GM12874 (cell line): Measurements from ENCODE around the gene NRTN.

Experiments used
- TF ChIP-seq, protein P1 (sequence below): IDR thresholded peaks from 2 replicates; pipeline ENCODE4 v1.5.1; 2011; ENCODE audit warnings: low read depth, mild to moderate bottlenecking, control low read depth, low read length, moderate library complexity; ENCODE audit not compliant: insufficient read depth

NRTN gene

DNA sequence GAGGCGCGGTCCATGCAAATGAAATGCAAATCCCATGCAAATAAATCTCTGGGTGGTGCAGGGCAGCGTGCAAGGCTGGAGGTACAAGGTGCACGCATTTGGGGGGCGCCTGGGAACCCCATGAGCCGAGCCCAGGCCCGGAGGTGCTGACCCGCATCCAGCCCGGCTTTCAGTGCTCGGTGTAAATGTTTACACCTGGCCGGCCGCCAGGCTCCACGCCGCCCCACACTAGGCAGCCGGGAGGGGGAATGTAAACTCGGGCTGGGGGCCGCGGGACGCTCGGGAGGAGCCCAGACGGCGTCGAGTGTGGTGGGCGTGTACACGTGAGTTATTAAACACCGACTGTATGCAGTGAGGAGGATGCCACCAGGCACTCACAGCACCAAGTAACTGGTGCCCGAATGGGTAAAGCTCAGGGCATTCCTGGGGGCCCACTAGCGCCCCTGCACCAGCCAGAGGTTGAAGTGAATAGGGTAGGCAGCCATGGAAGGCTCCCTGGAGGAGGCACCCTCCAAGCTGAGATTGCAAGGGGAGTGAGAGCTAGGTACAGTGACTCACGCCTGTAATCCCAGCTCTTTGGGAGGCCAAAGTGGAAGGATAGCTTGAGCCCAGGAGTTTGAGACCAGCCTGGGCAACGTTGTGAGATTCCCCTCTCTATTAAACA is 17.4 kb downstream of the NRTN start:
- TF ChIP-seq, protein P1, sequence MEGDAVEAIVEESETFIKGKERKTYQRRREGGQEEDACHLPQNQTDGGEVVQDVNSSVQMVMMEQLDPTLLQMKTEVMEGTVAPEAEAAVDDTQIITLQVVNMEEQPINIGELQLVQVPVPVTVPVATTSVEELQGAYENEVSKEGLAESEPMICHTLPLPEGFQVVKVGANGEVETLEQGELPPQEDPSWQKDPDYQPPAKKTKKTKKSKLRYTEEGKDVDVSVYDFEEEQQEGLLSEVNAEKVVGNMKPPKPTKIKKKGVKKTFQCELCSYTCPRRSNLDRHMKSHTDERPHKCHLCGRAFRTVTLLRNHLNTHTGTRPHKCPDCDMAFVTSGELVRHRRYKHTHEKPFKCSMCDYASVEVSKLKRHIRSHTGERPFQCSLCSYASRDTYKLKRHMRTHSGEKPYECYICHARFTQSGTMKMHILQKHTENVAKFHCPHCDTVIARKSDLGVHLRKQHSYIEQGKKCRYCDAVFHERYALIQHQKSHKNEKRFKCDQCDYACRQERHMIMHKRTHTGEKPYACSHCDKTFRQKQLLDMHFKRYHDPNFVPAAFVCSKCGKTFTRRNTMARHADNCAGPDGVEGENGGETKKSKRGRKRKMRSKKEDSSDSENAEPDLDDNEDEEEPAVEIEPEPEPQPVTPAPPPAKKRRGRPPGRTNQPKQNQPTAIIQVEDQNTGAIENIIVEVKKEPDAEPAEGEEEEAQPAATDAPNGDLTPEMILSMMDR, result no peak

DNA sequence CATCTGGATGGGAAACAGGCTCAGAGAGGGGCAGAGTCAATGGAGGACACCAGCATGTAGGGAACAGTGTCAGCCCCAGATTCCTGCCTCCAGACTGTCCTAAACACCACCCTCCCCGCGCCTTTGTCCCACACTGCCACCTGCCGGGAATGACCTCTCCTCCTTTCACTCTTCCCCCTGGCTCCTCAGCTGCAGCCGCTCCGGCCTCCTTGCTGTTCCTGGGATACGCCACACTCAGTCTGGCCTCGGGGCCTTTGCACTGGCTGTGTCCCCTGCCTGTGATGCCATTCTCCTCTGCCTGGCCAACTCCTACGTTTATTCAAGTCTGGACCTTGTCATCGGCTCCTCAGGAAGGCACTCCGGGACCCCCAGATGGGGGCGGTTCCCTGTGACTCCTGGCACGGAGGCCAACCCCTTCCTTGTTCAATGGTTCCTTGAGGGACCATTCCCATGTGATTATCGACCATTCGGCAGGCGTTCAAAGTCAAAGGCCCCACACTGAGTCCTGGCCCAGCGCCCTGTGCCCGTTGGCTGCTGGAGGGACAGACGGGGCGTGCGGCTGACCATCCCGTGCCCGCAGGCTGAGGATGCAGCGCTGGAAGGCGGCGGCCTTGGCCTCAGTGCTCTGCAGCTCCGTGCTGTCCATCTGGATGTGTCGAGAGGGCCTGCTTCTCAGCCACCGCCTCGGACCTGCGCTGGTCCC is 18.9 kb downstream of the NRTN start:
- TF ChIP-seq, protein P1, result no peak

DNA sequence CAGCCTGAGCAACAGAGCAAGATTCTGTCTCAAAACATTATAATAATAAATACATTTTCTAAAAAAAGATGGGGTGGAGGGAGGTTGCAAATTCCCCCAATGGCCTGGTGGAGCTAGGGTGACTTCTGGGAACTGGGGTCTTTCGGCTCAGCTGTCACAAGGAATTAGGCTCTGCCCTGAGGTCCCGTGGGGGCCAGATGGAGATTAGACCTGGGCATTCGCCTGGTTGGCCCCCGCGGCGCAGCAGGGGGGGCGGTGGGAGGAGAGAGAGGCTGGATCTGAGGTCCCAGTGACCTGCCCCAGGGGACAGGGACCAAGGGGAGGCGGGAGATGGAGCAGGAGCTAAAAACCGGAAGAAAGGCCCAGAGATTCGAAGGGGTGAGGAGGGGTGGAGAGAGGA is 19.9 kb downstream of the NRTN start:
- TF ChIP-seq, protein P1, result no peak

DNA sequence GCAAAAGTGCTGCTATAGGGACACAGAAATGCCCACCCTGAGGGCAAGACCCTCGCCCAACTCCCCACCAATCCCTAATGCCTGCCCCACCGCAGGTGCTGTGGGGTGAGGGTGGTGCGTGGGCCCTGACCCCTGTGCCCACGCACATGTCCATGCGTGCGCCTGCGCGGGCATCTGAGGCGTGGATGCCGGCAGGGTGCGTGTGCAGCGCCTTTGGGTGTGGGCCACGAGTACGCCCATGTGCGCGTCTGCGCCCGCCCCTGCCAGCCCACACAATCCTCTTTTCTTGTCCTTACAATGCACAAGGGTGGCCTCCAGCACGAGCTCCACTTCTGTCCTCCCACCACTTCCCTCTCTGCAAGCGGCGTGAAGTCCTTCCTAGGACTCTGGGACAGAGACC is 20.3 kb downstream of the NRTN start:
- TF ChIP-seq, protein P1, result no peak

DNA sequence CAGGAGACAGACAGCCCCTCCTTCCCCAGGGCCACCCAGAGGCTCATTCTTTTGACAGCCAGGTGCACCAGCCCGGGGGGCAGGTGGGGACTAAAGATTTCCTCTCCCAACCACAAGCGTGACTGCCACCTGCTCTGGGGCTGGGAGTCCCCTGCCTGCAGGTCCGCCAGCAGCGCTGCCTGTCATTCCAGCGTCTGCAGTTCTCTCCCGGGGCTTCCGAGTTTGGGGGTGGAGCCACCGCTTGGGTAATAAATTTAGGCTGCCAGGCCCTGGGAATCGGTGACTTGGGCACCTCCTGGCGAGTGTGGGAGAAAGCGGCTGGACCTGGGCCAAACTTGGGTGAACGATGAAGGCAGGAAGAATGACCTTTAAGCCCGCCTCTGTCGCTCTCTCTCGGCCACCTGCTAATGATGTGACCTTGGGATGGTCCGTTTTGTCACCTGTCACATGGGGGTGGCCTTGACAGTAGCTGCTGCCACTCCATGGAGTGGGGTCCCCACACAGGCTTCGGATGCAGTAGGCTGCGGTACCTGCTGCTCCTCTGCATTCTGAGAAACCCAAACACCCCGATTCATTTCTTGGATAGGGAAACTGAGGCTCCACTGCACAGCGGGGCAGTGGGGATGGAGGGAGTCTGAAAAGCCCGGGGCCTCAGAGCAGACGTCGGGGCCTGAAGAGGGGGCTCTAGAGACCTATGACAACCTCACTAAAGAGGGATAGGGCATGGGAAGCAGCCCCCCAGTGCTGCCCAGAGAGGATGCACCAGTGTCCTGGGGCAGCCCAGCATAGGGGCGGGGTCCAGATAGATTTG is 21.9 kb downstream of the NRTN start:
- TF ChIP-seq, protein P1, result no peak

DNA sequence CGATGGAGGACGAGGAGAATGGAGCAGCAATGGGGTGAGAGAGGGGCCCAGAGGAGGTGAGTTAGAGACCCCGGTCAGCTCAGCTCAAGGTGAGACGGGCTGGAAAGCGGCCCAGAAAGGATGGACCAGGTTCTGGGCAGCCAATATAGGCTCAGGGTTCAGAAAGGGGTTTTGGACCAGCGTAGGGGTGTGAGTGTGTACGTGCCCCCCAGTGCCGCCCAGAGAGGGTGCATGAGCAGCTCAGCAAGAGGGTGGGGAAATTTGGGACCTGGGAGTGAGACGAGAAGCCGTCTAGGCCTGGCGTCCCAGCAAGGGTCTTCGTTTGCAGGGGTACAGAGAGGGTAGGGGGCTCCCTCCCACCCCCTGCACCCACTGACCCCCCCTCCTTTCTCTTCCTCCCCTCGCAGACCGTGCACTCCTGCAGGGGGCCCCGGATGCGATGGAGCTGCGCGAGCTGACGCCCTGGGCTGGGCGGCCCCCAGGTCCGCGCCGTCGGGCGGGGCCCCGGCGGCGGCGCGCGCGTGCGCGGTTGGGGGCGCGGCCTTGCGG is 22.5 kb downstream of the NRTN start:
- TF ChIP-seq, protein P1, result no peak
